Measurements from ENCODE around the gene PRDM8.
"Not testable (repeated sequence)": the region's sequence is repeated elsewhere in the genome, so short reads cannot be mapped to it uniquely, and the experiment has no call there.

Gene PRDM8

DNA sequence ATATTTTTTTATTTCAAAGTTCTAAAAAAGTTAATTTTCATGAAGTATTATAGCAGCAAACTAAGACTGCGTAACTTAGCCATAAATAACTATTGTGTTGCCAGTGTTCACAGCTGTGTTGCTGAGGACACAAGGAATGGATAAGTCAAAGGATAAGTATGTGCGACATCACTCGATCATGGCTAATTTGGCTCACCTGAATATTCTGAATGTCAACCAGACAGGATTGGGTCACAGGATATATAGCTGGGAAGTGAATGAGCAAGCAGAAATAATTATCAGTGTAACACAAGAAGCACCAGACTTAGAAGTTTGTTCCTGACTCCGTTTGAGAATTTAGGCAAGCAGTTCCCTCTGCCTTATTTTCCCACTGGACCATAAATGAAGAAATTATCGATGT, 33.9 kb downstream of the PRDM8 start:
- DNase-seq = no peak

DNA sequence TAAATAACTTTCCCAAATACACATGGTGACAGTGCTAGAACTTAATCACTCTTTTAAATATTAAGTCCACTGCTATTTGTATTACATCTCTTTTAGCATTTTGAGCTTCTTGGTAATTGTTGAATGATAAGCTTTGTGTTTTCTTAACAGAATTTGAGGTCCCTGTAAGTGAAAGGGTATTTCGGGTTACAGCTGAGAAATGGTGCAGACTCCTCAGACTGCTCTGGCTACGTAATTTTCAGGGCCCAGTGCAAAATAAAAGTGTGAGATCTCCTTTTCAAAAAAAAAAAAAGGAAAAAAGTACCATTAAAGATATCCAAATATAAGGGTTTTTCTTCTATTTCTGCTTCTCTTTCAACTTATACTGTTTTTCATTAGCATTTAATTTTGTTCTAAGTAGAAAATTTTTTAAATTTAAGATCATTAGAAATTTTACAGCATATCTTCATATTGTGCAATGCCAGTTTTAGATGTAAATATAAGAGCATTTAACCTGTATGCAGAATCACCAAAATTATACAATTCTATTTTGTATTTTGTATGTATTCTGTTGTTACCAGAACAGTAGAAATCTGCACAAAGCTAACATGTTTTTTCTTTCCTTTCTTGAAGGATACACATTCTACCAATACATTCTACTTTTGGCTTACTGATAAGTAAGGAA, 35.5 kb downstream of the PRDM8 start:
- DNase-seq = no peak

DNA sequence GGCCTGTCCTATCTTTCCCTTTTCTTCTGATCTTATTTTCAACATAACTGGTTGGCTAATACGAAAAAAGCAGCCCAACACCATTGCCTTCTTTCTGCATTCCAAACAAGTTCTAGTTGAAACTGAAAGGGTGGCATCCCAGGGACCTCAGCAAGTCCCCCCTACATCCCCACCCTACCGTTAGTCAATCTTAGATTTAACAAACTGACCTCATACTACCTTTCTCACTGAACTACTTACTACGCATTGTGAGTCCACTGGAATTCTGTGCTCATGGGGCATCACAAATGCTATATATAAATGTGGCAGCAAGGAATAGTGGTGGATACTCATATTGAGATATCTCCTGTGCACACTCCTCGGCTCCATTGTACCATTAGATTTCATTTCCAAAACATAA, 36.1 kb downstream of the PRDM8 start:
- DNase-seq = no peak

DNA sequence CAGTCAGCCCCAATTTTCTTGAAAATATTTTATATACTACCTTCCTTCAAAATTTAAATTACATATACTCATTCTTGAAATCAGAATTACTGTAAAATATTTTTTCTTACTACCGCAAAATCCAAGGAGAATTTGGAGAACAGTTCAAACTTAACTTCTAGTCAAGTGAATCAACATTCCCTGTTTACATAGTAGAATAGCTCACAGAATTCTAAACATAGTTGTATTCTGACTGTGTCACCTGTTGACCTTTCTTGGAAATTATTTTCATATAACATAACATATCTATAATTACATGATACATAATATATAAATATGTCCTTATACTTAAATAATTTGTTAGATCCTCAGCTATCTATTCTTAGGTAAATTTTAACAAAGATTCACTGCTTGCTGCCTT, 38.1 kb downstream of the PRDM8 start:
- no peak for DNase-seq

GRCh38 chr4:80237992-80238391, 40.7 kb downstream of the PRDM8 start:
- DNase-seq = no peak

DNA sequence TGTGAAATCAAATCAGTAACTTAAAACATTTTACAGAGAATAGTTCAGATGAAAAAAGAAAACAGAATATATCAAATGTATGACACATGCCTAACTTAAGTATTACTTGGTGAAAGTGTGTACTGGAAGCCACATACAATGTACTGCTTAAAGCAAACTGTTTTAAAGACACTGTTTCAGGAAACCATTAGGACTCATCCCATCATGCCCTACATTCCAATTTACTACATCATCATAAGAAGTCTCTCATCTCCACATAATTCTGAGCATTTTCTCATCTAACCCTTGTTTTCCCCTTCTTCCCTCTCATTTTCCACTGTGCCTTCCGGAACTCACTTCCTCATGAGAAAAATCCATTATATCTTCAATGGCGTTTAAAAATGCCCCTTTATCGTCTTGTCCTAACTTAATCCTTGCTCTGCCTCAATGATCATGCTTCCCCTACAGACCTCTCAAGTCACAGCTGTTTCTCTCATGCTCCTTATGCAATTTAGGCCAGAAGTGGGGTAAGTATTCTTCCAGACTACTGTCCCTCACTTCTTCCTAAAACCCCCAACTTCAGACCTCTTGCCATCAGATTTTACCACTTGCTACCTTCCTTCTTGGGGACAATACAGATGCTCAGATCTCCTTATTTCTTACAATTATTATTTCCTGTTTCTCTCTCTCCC, 42.3 kb downstream of the PRDM8 start:
- DNase-seq = no peak

DNA sequence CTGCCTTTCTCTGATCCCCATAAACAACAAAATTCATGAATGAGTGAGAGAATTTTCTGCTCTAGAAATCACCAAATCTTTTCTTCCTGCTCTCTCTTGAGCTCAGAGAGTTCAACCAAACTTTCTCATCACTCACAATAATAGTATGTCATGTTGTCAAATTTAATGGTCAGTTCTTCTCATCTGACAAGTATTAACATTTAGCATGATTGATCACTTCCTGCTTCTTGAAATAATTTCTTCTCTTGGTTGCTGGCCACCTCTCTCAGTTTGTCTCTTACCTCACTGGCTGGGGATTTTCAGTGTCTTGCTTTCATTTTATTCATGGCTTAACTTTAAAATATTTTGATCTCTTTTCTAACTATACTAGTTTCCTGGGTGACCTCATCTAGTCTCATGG, 43.7 kb downstream of the PRDM8 start:
- DNase-seq = no peak

- DNase-seq = peak; percentile 83
Measured at GRCh38 chr4:80243274-80244018, 46.1 kb downstream of the PRDM8 start.

DNA sequence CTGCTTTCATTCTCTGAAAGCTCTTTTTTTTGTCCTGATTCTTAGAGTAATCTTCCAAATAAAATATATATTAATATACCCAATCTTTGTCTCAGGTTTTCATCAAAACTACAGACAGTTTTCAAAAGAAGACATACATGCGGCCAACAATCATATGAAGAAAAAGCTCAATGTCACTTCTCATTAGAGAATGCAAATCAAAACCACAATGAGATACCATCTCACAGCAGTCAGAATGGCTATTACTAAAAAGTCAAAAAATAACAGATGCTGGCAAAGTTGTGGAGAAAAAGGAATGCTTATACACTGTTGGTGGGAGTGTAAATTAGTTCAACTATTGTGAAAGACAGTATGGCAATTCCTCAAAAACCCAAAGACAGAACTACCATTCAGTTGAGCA, 50.2 kb downstream of the PRDM8 start:
- DNase-seq = not testable (repeated sequence)

DNA sequence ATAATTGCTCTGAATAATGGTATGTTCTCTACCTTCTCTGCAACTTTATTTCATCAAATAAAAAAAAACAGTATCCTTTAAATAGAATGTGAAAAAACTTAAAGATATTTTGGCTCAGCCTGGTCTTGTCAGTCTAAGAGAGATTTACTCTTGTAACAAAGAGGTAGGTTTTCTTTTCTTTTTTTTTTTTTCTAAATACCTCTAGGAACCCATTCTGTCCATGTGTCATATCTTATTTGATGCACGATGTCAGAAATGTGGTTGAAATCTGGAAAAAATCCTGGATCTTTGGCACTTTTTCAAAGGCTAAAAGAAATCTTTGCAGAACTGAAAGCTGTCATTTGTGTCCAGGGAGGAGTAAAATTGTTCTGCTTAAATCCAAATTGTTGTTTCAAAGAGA, 51.8 kb downstream of the PRDM8 start:
- DNase-seq = no peak

DNA sequence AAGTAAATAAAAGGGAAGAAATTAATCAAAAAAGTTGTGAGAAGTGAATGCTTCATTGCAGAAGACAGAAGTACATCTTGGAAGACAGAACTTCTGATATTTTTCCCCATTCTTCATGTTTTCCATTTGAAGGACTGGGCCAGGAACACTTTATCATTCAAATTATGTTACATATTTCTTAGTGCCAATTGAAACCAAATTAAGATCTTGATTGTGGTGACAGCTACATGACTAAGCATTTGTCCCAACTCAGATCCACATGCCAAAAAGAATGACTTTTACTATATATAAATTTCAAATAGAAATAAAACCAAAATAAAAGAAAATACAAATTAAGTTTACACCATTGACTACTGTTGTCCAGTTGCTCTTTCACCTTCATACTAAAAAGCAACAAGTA, 55.1 kb downstream of the PRDM8 start:
- no peak for DNase-seq

DNA sequence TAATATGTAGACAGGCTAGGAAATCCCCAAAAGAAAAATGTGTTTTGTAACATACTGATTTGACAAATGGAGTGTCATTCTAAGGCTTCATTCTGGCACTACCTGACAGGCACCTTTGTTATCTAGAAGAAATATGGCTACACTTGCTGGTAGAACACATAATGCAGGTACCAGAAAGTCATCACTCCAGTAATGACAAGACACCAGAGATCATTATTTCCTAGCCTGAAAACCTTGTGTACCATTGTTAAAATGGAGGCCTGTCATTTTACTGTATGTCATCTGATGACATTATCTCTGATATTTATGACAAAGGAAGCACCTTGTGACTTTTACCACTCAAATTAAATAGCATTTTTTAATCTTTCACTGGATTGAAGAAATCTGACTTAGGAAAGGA, 55.6 kb downstream of the PRDM8 start:
- no peak for DNase-seq

DNA sequence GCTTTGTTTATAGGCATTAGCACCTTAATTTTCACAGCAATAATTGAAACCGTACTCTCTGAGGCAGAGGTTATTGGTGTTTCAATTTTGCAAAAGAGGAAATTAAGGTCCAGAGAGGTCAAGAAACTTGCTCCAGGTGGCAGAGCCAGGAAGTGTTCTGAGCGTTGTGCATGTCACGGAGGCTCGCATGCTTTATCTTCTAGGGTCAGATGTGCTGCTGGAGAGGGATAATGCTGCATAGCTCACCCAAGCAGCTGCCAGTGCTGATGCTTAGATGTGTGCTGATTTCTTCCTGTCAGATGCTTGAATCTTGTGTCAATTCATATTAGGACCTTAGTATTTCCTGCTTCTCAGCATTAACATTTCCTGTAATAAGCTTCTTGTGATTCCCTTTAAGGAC, 56.2 kb downstream of the PRDM8 start:
- DNase-seq = no peak
